ENCODE measurements around the gene IGSF9. TPM values are rescaled to one million over a fixed set of nuclear protein-coding genes. Genes with fewer than 3 reads are reported as not detected.

Gene IGSF9
- total RNA-seq, 1 donor from 2014 or later = 0.13 TPM

- DNase-seq (ENCODE audit: low spot score) = peak; percentile 51
Observed at GRCh38 chr1:159944623-159945455, 574 bp downstream of the IGSF9 start.

DNA sequence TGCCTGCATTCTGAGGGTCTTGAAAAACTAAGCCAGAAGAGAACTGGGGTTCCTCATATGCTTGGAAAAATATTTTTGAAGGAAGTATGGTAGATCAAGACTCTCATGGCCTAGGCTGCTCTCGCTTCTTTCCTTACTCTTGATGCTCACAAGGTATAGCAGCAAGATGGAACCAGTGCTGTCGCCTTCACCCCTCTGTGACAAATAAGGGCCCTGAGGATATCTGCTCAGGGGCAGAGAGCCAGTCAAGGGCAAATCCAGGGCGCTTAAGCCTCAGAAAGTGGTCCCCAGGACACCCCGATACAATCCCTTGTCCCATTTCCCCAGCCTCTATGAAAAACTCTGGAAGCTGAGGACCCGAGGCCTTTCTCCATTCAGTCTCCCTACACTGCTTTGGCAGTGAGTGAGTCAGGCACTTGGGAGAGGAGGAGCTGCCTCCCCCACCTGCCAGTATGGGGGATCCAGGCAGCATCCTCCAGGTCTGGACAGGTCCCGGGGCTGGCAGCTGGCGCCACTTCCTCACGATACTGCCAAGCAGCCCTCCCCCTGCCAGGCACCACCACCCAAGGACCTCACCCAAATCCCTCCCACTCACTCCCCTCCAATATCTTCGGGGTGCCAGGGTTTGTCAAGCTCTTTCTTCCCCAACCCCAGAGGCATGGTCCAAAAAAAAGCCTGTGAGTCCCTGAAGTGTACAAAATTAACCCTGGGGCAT is 1.3 kb downstream of the IGSF9 start:
- peak; percentile 86 for DNase-seq (ENCODE audit: low spot score)

- peak; percentile 57 for DNase-seq (ENCODE audit: low spot score)
Observed at GRCh38 chr1:159943278-159943640, 2.2 kb downstream of the IGSF9 start.

GRCh38 chr1:159942632-159943277 is 2.7 kb downstream of the IGSF9 start:
- DNase-seq (ENCODE audit: low spot score) = peak; percentile 79

DNA sequence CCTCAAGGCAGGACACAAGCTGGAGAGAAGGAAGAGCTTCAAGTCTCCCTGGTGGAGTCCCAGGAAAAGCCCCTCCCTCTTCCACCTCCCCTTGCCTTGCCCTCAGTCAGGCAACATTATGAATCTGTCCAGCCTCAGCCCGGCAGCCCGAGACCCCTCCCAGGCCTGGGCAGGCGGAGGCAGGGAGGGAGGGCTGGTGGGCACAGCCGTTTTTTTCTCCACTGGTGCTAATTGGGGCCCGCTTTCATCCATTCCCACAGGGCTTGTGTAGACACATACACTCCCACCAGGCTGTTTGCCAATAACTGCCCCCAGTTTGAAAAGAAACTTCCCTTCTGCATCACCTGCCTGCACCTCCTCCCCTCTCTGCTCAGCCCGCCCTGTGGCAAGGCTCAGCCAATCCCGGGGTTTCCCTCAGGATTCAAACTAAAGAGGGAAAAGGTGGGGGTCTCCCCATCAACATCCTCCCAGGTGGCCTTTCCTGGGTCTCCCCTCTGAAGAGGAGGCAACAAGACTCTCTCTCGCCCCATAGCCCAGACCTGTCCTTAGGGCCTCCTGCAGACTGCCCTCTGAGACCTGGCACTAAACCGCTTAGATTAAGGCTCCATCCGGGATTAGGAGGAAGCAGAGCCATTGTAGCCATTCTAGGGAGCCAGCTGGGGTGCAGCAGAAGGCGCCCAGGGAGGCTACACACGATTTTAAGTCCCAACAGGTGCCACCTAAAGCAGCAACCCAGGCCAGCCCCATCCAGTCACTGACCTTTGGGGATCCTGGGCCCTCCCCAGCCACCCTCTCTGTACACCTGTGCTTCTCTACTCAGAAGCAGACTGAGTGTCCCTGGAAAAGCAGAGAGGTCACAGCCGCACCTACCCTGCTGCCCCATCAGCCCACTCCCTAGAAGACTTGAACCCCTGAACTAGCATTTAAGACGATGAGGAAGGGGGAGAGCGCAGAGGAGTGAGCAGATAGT is 3.5 kb downstream of the IGSF9 start:
- DNase-seq (ENCODE audit: low spot score) = peak; percentile 68

GRCh38 chr1:159941141-159941540 is 4.3 kb downstream of the IGSF9 start:
- no peak for DNase-seq (ENCODE audit: low spot score)

DNA sequence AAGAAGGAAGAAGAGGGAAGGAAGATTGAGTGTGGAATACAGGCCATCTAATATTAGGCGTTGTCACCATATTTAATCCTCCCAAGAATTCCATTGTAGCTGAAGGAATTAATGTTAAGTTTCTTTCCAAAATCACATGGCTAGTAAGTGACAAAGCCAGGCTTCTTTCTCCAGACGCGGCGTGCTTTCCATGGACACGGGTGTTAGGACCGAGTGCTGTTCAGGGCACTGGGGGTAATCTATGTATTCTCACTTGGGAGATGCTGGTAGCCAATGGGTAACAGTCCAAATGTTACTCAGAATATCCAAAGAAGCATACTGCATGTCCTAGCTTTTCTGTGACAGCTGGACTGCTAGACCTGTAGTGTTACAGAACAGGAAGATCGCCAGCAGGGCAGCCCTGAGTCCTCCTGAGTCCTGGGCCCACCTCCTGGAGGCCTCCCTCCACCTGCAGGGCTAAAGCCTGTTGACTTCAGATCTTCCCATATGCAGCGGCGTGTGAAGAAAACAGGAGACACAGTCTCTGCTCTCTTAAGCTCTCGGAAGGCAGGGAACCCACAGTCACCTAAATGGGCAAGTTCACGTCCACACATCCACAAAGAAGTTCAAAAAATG is 5.3 kb downstream of the IGSF9 start:
- no peak for DNase-seq (ENCODE audit: low spot score)

- DNase-seq (ENCODE audit: low spot score) = no peak
Observed at GRCh38 chr1:159939678-159940002, 5.8 kb downstream of the IGSF9 start.

DNA sequence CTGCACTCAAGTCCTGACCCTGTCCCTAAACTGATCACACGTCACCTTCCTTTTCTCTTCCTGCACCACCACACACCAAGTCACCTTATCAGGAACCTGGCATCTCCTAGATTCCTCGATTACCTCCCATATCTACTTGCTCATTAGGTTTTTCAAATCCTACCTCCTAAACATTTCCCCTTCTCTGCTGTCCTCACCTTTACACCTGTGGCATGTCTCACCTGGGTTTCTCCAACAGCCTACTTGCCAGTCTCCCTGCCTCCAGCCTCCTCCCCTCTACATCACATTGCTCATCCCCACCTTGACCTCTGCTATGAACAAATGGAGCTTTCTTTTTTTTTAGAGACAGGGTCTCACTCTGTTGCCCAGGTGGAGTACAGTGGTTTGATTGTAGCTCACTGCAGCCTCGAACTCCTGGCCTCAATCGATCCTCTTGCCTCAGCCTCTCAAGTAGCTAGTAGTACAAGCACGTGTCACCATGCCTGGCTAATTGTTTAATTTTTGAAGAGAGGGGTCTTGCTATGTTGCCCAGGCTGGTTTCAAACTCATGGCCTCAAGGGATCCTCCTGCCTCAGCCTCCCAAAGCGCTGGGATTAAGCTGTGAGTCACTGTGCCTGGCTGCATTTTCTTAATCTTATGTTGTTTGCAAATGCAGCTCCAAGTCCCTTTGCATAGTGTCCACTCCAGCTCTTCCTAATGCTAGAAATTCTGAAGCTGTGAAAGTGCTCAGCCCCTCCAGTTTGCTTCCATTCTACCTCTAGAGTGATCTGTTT is 6.3 kb downstream of the IGSF9 start:
- no peak for DNase-seq (ENCODE audit: low spot score)

DNA sequence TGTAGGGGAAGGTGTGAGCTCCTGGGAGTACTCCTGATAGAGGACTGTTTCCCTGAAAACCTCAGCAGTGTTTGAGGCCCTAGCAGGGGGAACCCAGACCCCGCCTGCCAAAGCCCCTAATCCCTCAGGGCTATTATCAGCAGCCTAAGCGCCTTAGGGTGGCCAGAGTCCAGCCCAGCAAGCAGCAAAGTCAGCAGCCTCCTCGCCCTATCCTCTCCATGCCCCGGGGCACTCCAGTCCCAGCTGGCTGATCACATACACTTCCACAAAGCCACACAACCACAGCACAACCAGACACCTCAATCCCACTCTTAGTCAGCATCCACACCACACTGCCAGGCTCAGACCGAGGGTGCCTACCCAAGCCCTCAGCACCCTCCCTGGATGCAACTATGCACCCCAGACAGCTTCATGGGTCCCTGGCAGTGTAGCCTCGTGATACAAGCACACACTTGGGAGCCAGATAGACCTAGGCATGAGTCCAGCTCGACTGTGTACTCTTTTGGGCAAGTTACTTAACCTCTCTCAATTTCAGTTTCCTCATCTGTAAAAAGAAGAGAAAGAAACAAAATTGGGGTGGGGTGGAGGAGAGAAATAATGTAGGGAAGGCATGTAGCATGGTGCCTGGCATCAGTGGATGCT is 7.1 kb downstream of the IGSF9 start:
- DNase-seq (ENCODE audit: low spot score) = no peak

GRCh38 chr1:159937054-159937750 is 8.2 kb downstream of the IGSF9 start:
- DNase-seq (ENCODE audit: low spot score) = no peak

DNA sequence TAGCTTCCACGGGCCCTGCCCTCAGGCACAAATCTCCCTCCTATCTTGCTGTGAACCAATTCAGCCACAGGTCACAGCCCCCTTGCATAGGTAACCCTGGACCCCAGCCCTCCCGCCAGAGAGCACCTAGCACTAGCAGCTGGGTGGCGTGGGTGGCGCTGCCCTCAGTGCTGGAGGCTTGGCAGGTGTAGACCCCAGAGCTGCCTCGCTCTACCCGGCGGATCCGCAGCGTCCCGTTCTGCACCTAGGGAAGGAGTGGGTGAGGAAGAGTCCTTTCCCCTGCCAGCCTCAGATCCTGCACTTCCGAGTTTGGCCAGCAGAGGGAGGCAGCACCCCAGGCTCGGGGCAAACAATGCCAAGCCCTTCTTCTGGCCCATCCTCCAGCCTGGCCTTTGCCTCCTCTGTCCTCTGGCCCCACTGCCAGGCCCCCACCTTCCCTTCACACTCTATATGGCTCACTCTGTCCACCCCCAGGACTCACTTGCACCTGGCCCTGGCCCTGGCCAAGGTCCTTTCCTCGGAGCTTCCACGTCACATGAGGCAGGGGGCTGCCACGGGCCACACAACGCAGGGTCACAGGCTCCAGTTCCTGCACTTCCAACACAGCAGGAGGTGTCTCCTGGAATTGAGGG is 9.0 kb downstream of the IGSF9 start:
- DNase-seq (ENCODE audit: low spot score) = no peak

GRCh38 chr1:159935719-159936272 is 9.6 kb downstream of the IGSF9 start:
- DNase-seq (ENCODE audit: low spot score) = no peak

- DNase-seq (ENCODE audit: low spot score) = no peak
Observed at GRCh38 chr1:159935305-159935704, 10.1 kb downstream of the IGSF9 start.

- DNase-seq (ENCODE audit: low spot score) = no peak
Observed at GRCh38 chr1:159934136-159935039, 11.0 kb downstream of the IGSF9 start.

- no peak for DNase-seq (ENCODE audit: low spot score)
Observed at GRCh38 chr1:159933347-159933746, 12.1 kb downstream of the IGSF9 start.

Measured in mesenteric fat pad (tissue), 1 donor.